ENCODE results near the gene TRIM63.

Gene TRIM63

GRCh38 chr1:26032656-26033357 lies 34.6 kb downstream of the TRIM63 start:
- DNase-seq, result no peak

- DNase-seq, result no peak
Measured at GRCh38 chr1:26031611-26032220, 35.7 kb downstream of the TRIM63 start.

- no peak for DNase-seq
Measured at GRCh38 chr1:26031196-26031595, 36.2 kb downstream of the TRIM63 start.

- no peak for DNase-seq
Measured at GRCh38 chr1:26029864-26030481, 37.5 kb downstream of the TRIM63 start.

GRCh38 chr1:26029054-26029863 lies 38.2 kb downstream of the TRIM63 start:
- DNase-seq, result no peak

- no peak for DNase-seq
Measured at GRCh38 chr1:26028490-26028980, 38.9 kb downstream of the TRIM63 start.

- DNase-seq, result no peak
Measured at GRCh38 chr1:26027716-26028489, 39.5 kb downstream of the TRIM63 start.

- no peak for DNase-seq
Measured at GRCh38 chr1:26025517-26025916, 41.9 kb downstream of the TRIM63 start.

GRCh38 chr1:26025060-26025459 lies 42.4 kb downstream of the TRIM63 start:
- DNase-seq, result no peak

- no peak for DNase-seq
Measured at GRCh38 chr1:26023826-26024225, 43.6 kb downstream of the TRIM63 start.

- no peak for DNase-seq
Measured at GRCh38 chr1:26023009-26023408, 44.4 kb downstream of the TRIM63 start.

GRCh38 chr1:26022404-26022779 lies 45.0 kb downstream of the TRIM63 start:
- DNase-seq, result no peak

- DNase-seq, result no peak
Measured at GRCh38 chr1:26021647-26022403, 45.6 kb downstream of the TRIM63 start, which contains the start of gene EXTL1. TSS of gene EXTL1 (plus strand) at chr1:26021775. CDS start at chr1:26022647, 872 bp downstream.

- DNase-seq, result no peak
Measured at GRCh38 chr1:26020941-26021646, 46.3 kb downstream of the TRIM63 start.

GRCh38 chr1:26020330-26020768 lies 47.1 kb downstream of the TRIM63 start:
- DNase-seq, result no peak

- no peak for DNase-seq
Measured at GRCh38 chr1:26019641-26020315, 47.7 kb downstream of the TRIM63 start.

GRCh38 chr1:26017606-26018005 lies 49.8 kb downstream of the TRIM63 start:
- no peak for DNase-seq

- no peak for DNase-seq
Measured at GRCh38 chr1:26016953-26017545, 50.4 kb downstream of the TRIM63 start.

- no peak for DNase-seq
Measured at GRCh38 chr1:26016258-26016952, 51.0 kb downstream of the TRIM63 start.
